Liver (tissue), 9 donors: ENCODE measurements around the gene RANBP6. TPM values are rescaled to one million over a fixed set of nuclear protein-coding genes. Genes with fewer than 3 reads are reported as not detected.
"Not testable (repeated sequence)": the region's sequence is repeated elsewhere in the genome, so short reads cannot be mapped to it uniquely, and the experiment has no call there.

Source experiments
- DNase-seq: peaks from one replicate; pipeline ENCODE4 v3.0.0-alpha.2; 2017; ENCODE audit warnings: low spot score
- H3K27ac ChIP-seq, 2 donors: one replicate each; pipeline ENCODE4 v1.7.0; 2013; ENCODE audit warnings: inconsistent platforms in 2 of 2, low read length in 2 of 2, control low read depth in 1 of 2, low read depth in 1 of 2, mild to moderate bottlenecking in 1 of 2
- H3K27me3 ChIP-seq, 4 donors: one replicate each; pipeline versions ENCODE4 v1.6.1 to v1.7.0; 2013; ENCODE audit warnings: low read length in 3 of 4, inconsistent platforms in 1 of 4, mild to moderate bottlenecking in 1 of 4, moderate library complexity in 1 of 4; ENCODE audit not compliant: control insufficient read depth in 4 of 4, insufficient read depth in 4 of 4
- H3K36me3 ChIP-seq, 4 donors: one replicate each; pipeline versions ENCODE4 v1.6.1 to v1.7.0; 2013; ENCODE audit warnings: low read length in 3 of 4, mild to moderate bottlenecking in 3 of 4, low read depth in 1 of 4, moderate library complexity in 1 of 4; ENCODE audit not compliant: control insufficient read depth in 4 of 4, insufficient read depth in 3 of 4
- H3K4me1 ChIP-seq, 4 donors: one replicate each; pipeline versions ENCODE4 v1.6.1 to v1.7.0; 2013; ENCODE audit warnings: low read length in 3 of 4, mild to moderate bottlenecking in 3 of 4, moderate library complexity in 1 of 4; ENCODE audit not compliant: control insufficient read depth in 4 of 4, insufficient read depth in 4 of 4
- H3K4me3 ChIP-seq, 3 donors: one replicate each; pipeline versions ENCODE4 v1.6.1 to v1.7.0; 2013; ENCODE audit warnings: low read length in 3 of 3, control low read depth in 1 of 3, low read depth in 1 of 3, mild to moderate bottlenecking in 1 of 3
- H3K9ac ChIP-seq, 2 donors: one replicate each; pipeline ENCODE4 v1.7.0; 2013; ENCODE audit warnings: low read length in 2 of 2, mild to moderate bottlenecking in 2 of 2, moderate library complexity in 2 of 2, control low read depth in 1 of 2, low read depth in 1 of 2
- H3K9me3 ChIP-seq, 4 donors: one replicate each; pipeline versions ENCODE4 v1.6.1 to v1.7.0; 2013; ENCODE audit warnings: low read length in 3 of 4; ENCODE audit not compliant: control insufficient read depth in 4 of 4
- ATF3 ChIP-seq: IDR thresholded peaks from 2 replicates; pipeline ENCODE4 v1.6.1; 2016; ENCODE audit warnings: antibody characterized with exemption
- CTCF ChIP-seq: fragments of 150-350 bp; IDR thresholded peaks from 2 replicates; pipeline ENCODE4 v1.5.1; 2017; ENCODE audit warnings: improper control_type of control experiment, low read depth, low read length; ENCODE audit not compliant: missing input control
- EGR1 ChIP-seq, 2 donors: IDR thresholded peaks; 2 replicates each; pipeline ENCODE4 v1.6.1; 2016 to 2018; ENCODE audit warnings: antibody characterized with exemption in 2 of 2, low read depth in 2 of 2
- FOXA1 ChIP-seq: IDR thresholded peaks from 2 replicates; pipeline ENCODE4 v1.6.1; 2016; ENCODE audit warnings: antibody characterized with exemption
- FOXA2 ChIP-seq: IDR thresholded peaks from 2 replicates; pipeline ENCODE4 v1.6.1; 2016; ENCODE audit warnings: antibody characterized with exemption
- GABPA ChIP-seq, 2 donors: IDR thresholded peaks in 1 of 2; conservative IDR thresholded peaks in 1 of 2; 2 replicates each; pipeline ENCODE4 v1.6.1; 2016; ENCODE audit warnings: antibody characterized with exemption in 2 of 2, mild to moderate bottlenecking in 1 of 2, moderate library complexity in 1 of 2
- JUND ChIP-seq, 2 donors: IDR thresholded peaks; 2 replicates each; pipeline ENCODE4 v1.6.1; 2016; ENCODE audit warnings: antibody characterized with exemption in 2 of 2
- MAX ChIP-seq: IDR thresholded peaks from 2 replicates; pipeline ENCODE4 v1.6.1; 2016; ENCODE audit warnings: antibody characterized with exemption
- NR2F2 ChIP-seq: IDR thresholded peaks from 2 replicates; pipeline ENCODE4 v1.6.1; 2016; ENCODE audit warnings: antibody characterized with exemption
- RAD21 ChIP-seq, 2 donors: IDR thresholded peaks; 2 replicates each; pipeline ENCODE4 v1.6.1; 2016; ENCODE audit warnings: antibody characterized with exemption in 2 of 2, mild to moderate bottlenecking in 2 of 2
- REST ChIP-seq: IDR thresholded peaks from 2 replicates; pipeline ENCODE4 v1.6.1; 2016; ENCODE audit warnings: antibody characterized with exemption, mild to moderate bottlenecking
- RXRA ChIP-seq, 2 donors: IDR thresholded peaks; 2 replicates each; pipeline ENCODE4 v1.6.1; 2017 to 2018; ENCODE audit warnings: antibody characterized with exemption in 2 of 2, mild to moderate bottlenecking in 1 of 2
- SP1 ChIP-seq: IDR thresholded peaks from 2 replicates; pipeline ENCODE4 v1.6.1; 2018; ENCODE audit warnings: antibody characterized with exemption, mild to moderate bottlenecking
- TAF1 ChIP-seq: conservative IDR thresholded peaks from 2 replicates; pipeline ENCODE4 v1.6.1; 2016; ENCODE audit warnings: antibody characterized with exemption, mild to moderate bottlenecking
- YY1 ChIP-seq: IDR thresholded peaks from 2 replicates; pipeline ENCODE4 v1.6.1; 2016; ENCODE audit warnings: antibody characterized with exemption, mild to moderate bottlenecking
- ZBTB33 ChIP-seq: IDR thresholded peaks from 2 replicates; pipeline ENCODE4 v1.6.1; 2016; ENCODE audit warnings: antibody characterized with exemption
- WGBS: extraction: QIAGEN DNeasy Blood & Tissue Kit; methylation state at CpG from one replicate; pipeline ENCODE4 v1.1.7; 2013; 5-methylcytosine and 5-hydroxymethylcytosine counted together
- polyA plus RNA-seq, 2 donors: library from polyadenylated mRNA; stranded (reverse) in 1 of 2; unstranded in 1 of 2; fragments of 200-250 nt in 1 of 2; fragments of >200 nt in 1 of 2; fragmentation: Nextera tagmentation in 1 of 2; extraction: Ambion mirVana in 1 of 2; gene quantifications; one replicate each; pipeline versions ENCODE4 v1.2.1 to v1.2.3, GENCODE V29; 2013 to 2015
- total RNA-seq, 2 donors: library from RNA; depleted of rRNA; stranded (reverse); fragments of >200 nt; gene quantifications; one replicate each; pipeline ENCODE4 v1.2.3, GENCODE V29; 2014
- donor health status: healthy.
- donor health status: healthy.
- donor health status: healthy.
- donor health status: healthy.
- donor health status: healthy.

RANBP6 gene
- total RNA-seq: 10 to 100 TPM; 15.2 to 15.9 TPM
- polyA plus RNA-seq: 1 to 10 TPM; 6.2 to 7.0 TPM

GRCh38 chr9:6015278-6016157 lies at the start of gene RANBP6:
Gene RANBP6, minus strand, starts transcription at chr9:6015624. Its CDS starts 17 bp downstream, at chr9:6015607.
- H3K4me3 ChIP-seq: peak within 1 kb of the TSS; percentile 61 to 91 (median 78)
- H3K27me3 ChIP-seq: no peaks in the 10 kb centered on the region
- DNase-seq: peak; percentile 89
- WGBS: 10% methylated on average over 43 of the region's 43 CpGs
- peak within 1 kb of the TSS; percentile 70 to 93 for H3K9ac ChIP-seq
- peak within 1 kb of the TSS; percentile 51 to 65 for H3K27ac ChIP-seq
- H3K9me3 ChIP-seq: no peaks in the 10 kb centered on the region
- peaks cover 0 to 25% (median 11%) of the 10 kb centered on the region in 4 donors for H3K4me1 ChIP-seq
- peak in 1 of 2 donors; percentile 15 for TF ChIP-seq RAD21 (IDR thresholded peaks at IDR 0.05)
- peak; percentile 35 for TF ChIP-seq ATF3
- TF ChIP-seq YY1: peak; percentile 99
- peak in 1 of 2 donors; percentile 14 for TF ChIP-seq RXRA (IDR thresholded peaks at IDR 0.05)
- TF ChIP-seq FOXA1: no peak
- TF ChIP-seq FOXA2: no peak
- TF ChIP-seq JUND (IDR thresholded peaks at IDR 0.05): no peak
- TF ChIP-seq SP1: peak; percentile 30
- TF ChIP-seq GABPA (IDR thresholded peaks at IDR 0.05 in 1 of 2, conservative IDR thresholded peaks at IDR 0.05 in 1 of 2): no peak
- peak; percentile 37 for TF ChIP-seq MAX
- TF ChIP-seq TAF1: peak; percentile 68
- peaks cover 0 to 2% (median 0%) of the 10 kb centered on the region in 4 donors for H3K36me3 ChIP-seq

- DNase-seq, H3K36me3 ChIP-seq, H3K9ac ChIP-seq, H3K27me3 ChIP-seq, H3K4me3 ChIP-seq, H3K4me1 ChIP-seq, H3K27ac ChIP-seq, H3K9me3 ChIP-seq: not testable (repeated sequence)
- WGBS: 87% methylated on average over 7 of the region's 7 CpGs
Measured at GRCh38 chr9:6063146-6063545, 47.7 kb upstream of the RANBP6 start.

GRCh38 chr9:6055666-6056065 lies 40.2 kb upstream of the RANBP6 start:
- H3K9ac ChIP-seq: no peak overlapping the region
- no peaks in the 10 kb centered on the region for H3K9me3 ChIP-seq
- no peaks in the 10 kb centered on the region for H3K27me3 ChIP-seq
- no peak overlapping the region for H3K4me3 ChIP-seq
- H3K4me1 ChIP-seq: no peaks in the 10 kb centered on the region
- H3K36me3 ChIP-seq: no peaks in the 10 kb centered on the region
- no peak for TF ChIP-seq ZBTB33
- no peak for TF ChIP-seq RXRA (IDR thresholded peaks at IDR 0.05)
- no peak for TF ChIP-seq SP1
- TF ChIP-seq EGR1 (IDR thresholded peaks at IDR 0.05; ENCODE audit: low read depth in 2 of 2): no peak
- no peak for TF ChIP-seq NR2F2
- TF ChIP-seq FOXA1: no peak
- TF ChIP-seq CTCF: no peak
- no peak for TF ChIP-seq RAD21 (IDR thresholded peaks at IDR 0.05)
- TF ChIP-seq ATF3: no peak
- TF ChIP-seq REST: no peak
- no peak for TF ChIP-seq TAF1
- no peak for TF ChIP-seq YY1
- no peak for TF ChIP-seq JUND (IDR thresholded peaks at IDR 0.05)
- H3K27ac ChIP-seq: no peak overlapping the region
- no peak for DNase-seq
- 58% methylated on average over 3 of the region's 3 CpGs for WGBS
